A673 (cell line): ENCODE measurements around the gene SCIMP.

Source experiments
- CTCF ChIP-seq: fragments of 300-800, 200-600 bp; sonication (generic); conservative IDR thresholded peaks from 2 replicates; pipeline ENCODE4 v1.5.1; 2017; ENCODE audit warnings: low read depth, mild to moderate bottlenecking, antibody characterized with exemption, low read length, moderate library complexity, mixed read lengths
- EZH2 ChIP-seq: fragments of 200-600 bp; sonication (generic); IDR thresholded peaks from 2 replicates; pipeline ENCODE4 v1.6.1; 2017; ENCODE audit warnings: borderline replicate concordance, low read depth, mild to moderate bottlenecking, mixed read lengths, antibody characterized with exemption, low read length; ENCODE audit not compliant: poor library complexity, severe bottlenecking

DNA sequence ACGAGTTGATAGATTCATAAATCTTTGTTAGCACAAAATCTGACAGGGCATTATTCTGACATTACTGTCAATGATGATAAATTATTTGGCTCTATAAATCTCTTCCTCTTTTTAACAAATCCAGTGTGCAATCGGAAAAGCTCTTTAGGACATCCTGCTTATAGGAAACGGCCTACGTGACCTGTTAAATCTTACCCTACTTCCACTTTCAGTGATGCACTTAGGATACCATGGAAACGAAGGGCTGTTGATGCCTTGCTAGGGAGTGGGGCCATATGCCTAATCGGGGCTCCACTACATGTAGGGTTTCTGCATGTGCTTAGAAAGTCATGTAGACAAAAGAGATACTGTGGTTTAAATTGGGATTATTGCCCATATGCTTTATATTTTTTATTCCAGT lies 70.2 kb downstream of the SCIMP start:
- no peak for TF ChIP-seq CTCF
- no peak for TF ChIP-seq EZH2
